H1 (cell line): ENCODE data around the gene CTNNA3. TPM values are rescaled to one million over a fixed set of nuclear protein-coding genes. Genes with fewer than 3 reads are reported as not detected.

ENCODE experiments used
- CTCF ChIA-PET: fragments of 300-600 bp; sonication (Branson Sonifier 250); formaldehyde crosslinking; loops from one replicate; lab custom pipeline; 2021; ENCODE audit not compliant: partially characterized antibody; lab: Charles Lee
- POLR2A ChIA-PET: fragments of 300-600 bp; sonication (Branson Sonifier 250); formaldehyde crosslinking; loops from one replicate; lab custom pipeline; 2021; ENCODE audit warnings: inconsistent platforms; ENCODE audit not compliant: partially characterized antibody; lab: Charles Lee
- DNase-seq, 2 experiments: peaks; one replicate each; pipeline versions ENCODE4 v3.0.0 to v3.0.0-alpha.2; 2010 to 2022; ENCODE audit warnings: low spot score in 2 of 2, low read depth in 1 of 2, mixed read lengths in 1 of 2
- FAIRE-seq: peaks from 2 replicates; lab custom pipeline; 2011; peaks lifted over from hg19 to GRCh38; lab: Jason Lieb, UNC
- H2AFZ ChIP-seq: 2 replicates; pipeline ENCODE4 v1.8.1; 2012; ENCODE audit warnings: low read length, inconsistent platforms
- H2AK5ac ChIP-seq: 2 replicates; pipeline ENCODE4 v1.6.1; 2013; ENCODE audit warnings: low read depth, low read length
- H2BK120ac ChIP-seq: replicated peaks from 2 replicates; pipeline ENCODE3; 2013; ENCODE audit warnings: low read depth, low read length, inconsistent platforms
- H2BK12ac ChIP-seq: 2 replicates; pipeline ENCODE4 v1.6.1; 2013; ENCODE audit warnings: low read depth, low read length
- H2BK15ac ChIP-seq: 2 replicates; pipeline ENCODE4 v1.6.1; 2013; ENCODE audit warnings: low read length
- H2BK20ac ChIP-seq: 2 replicates; pipeline ENCODE4 v1.6.1; 2013; ENCODE audit warnings: low read length
- H2BK5ac ChIP-seq: 2 replicates; pipeline ENCODE4 v1.6.1; 2013; ENCODE audit warnings: low read depth, low read length
- H3K14ac ChIP-seq: 2 replicates; pipeline ENCODE4 v1.6.1; 2013; ENCODE audit warnings: inconsistent platforms; ENCODE audit not compliant: insufficient read length
- H3K18ac ChIP-seq: 2 replicates; pipeline ENCODE4 v1.6.1; 2013; ENCODE audit warnings: low read length; ENCODE audit errors: extremely low read depth
- H3K23ac ChIP-seq: 2 replicates; pipeline ENCODE4 v1.6.1; 2013; ENCODE audit warnings: inconsistent platforms; ENCODE audit not compliant: insufficient read length
- H3K23me2 ChIP-seq: 2 replicates; pipeline ENCODE4 v1.6.1; 2013; ENCODE audit warnings: low read depth, low read length
- H3K27ac ChIP-seq: 2 replicates; pipeline ENCODE4 v1.6.1; 2011; ENCODE audit warnings: low read depth, low read length, inconsistent platforms
- H3K27me3 ChIP-seq, 4 experiments: replicated peaks in 1 of 4; 1 replicate in 1 of 4; 2 replicates in 3 of 4; pipeline versions ENCODE4 v1.6.1 to v1.8.1; 2011 to 2013; ENCODE audit warnings: low read length in 3 of 4, mild to moderate bottlenecking in 3 of 4, inconsistent platforms in 2 of 4, mixed read lengths in 2 of 4, moderate library complexity in 1 of 4; ENCODE audit not compliant: control insufficient read depth in 3 of 4, insufficient read depth in 3 of 4; ENCODE audit errors: extremely low read depth in 1 of 4
- H3K36me3 ChIP-seq, 4 experiments: 2 replicates each; pipeline versions ENCODE4 v1.6.1 to v1.8.1; 2011 to 2013; ENCODE audit warnings: mild to moderate bottlenecking in 4 of 4, low read length in 3 of 4, moderate library complexity in 2 of 4, control low read depth in 1 of 4, inconsistent platforms in 1 of 4; ENCODE audit not compliant: insufficient read depth in 4 of 4, control insufficient read depth in 2 of 4
- H3K4ac ChIP-seq: replicated peaks from 2 replicates; pipeline ENCODE3; 2013; ENCODE audit warnings: low read length, low read depth, mixed read lengths, inconsistent platforms; ENCODE audit not compliant: insufficient read length
- H3K4me1 ChIP-seq, 4 experiments: replicated peaks in 1 of 4; 1 replicate in 1 of 4; 2 replicates in 3 of 4; pipeline versions ENCODE4 v1.6.1 to v1.8.1; 2011 to 2013; ENCODE audit warnings: low read length in 3 of 4, inconsistent platforms in 2 of 4, mixed read lengths in 1 of 4; ENCODE audit not compliant: insufficient read depth in 4 of 4, control insufficient read depth in 3 of 4
- H3K4me2 ChIP-seq, 2 experiments: 2 replicates each; pipeline versions ENCODE4 v1.6.1 to v1.8.1; 2011 to 2013; ENCODE audit warnings: low read depth in 2 of 2, low read length in 2 of 2, control low read depth in 1 of 2, inconsistent platforms in 1 of 2, mild to moderate bottlenecking in 1 of 2; ENCODE audit not compliant: insufficient read depth in 1 of 2
- H3K4me3 ChIP-seq, 4 experiments: fragments of 200-600, 300-600 bp in 1 of 4; sonication (generic), shearing (Covaris generic), sonication (Bioruptor Twin) in 1 of 4; 2 replicates each; pipeline versions ENCODE4 v1.5.1 to v1.8.1; 2011 to 2016; ENCODE audit warnings: low read length in 4 of 4, low read depth in 3 of 4, control low read depth in 2 of 4, inconsistent platforms in 2 of 4, mild to moderate bottlenecking in 2 of 4, mixed read lengths in 1 of 4, moderate library complexity in 1 of 4; ENCODE audit not compliant: insufficient read depth in 2 of 4; ENCODE audit errors: extremely low read depth in 1 of 4
- H3K56ac ChIP-seq: replicated peaks from 2 replicates; pipeline ENCODE3; 2013; ENCODE audit warnings: low read depth, mild to moderate bottlenecking, mixed read lengths, low read length, inconsistent platforms; ENCODE audit not compliant: insufficient read length
- H3K79me1 ChIP-seq: 2 replicates; pipeline ENCODE4 v1.6.1; 2013; ENCODE audit warnings: low read depth, low read length, control low read depth
- H3K79me2 ChIP-seq, 2 experiments: 2 replicates each; pipeline versions ENCODE4 v1.6.1 to v1.8.1; 2012 to 2013; ENCODE audit warnings: low read length in 2 of 2, mild to moderate bottlenecking in 2 of 2, inconsistent platforms in 1 of 2; ENCODE audit not compliant: insufficient read depth in 2 of 2, control insufficient read depth in 1 of 2
- H3K9ac ChIP-seq, 4 experiments: replicated peaks in 1 of 4; 1 replicate in 1 of 4; 2 replicates in 3 of 4; pipeline versions ENCODE4 v1.6.1 to v1.8.1; 2011 to 2013; ENCODE audit warnings: low read depth in 3 of 4, low read length in 3 of 4, control low read depth in 2 of 4, mild to moderate bottlenecking in 2 of 4, moderate library complexity in 2 of 4, inconsistent platforms in 1 of 4; ENCODE audit errors: extremely low read depth in 1 of 4
- H3K9me3 ChIP-seq, 2 experiments: 2 replicates each; pipeline versions ENCODE4 v1.6.1 to v1.8.1; 2012 to 2013; ENCODE audit warnings: mild to moderate bottlenecking in 2 of 2, moderate library complexity in 2 of 2, control low read depth in 1 of 2, inconsistent platforms in 1 of 2, low read depth in 1 of 2, low read length in 1 of 2, mixed read lengths in 1 of 2; ENCODE audit not compliant: insufficient read depth in 2 of 2
- H4K20me1 ChIP-seq, 2 experiments: replicated peaks in 1 of 2; 2 replicates each; pipeline versions ENCODE3 to v1.8.1; 2011 to 2013; ENCODE audit warnings: inconsistent platforms in 2 of 2, low read length in 2 of 2, mild to moderate bottlenecking in 1 of 2; ENCODE audit not compliant: insufficient read depth in 2 of 2, control insufficient read depth in 1 of 2
- H4K5ac ChIP-seq: 2 replicates; pipeline ENCODE4 v1.6.1; 2013; ENCODE audit warnings: low read length, low read depth, mixed read lengths, inconsistent platforms; ENCODE audit not compliant: insufficient read length
- H4K8ac ChIP-seq: 2 replicates; pipeline ENCODE4 v1.8.0; 2013; ENCODE audit warnings: mild to moderate bottlenecking, moderate library complexity, low read length, inconsistent platforms; ENCODE audit not compliant: insufficient read depth; ENCODE audit errors: extremely low read depth
- H4K91ac ChIP-seq: replicated peaks from 2 replicates; pipeline ENCODE3; 2013; ENCODE audit warnings: low read length, mixed read lengths, inconsistent platforms; ENCODE audit not compliant: insufficient read length
- ASH2L ChIP-seq: fragments of 200-600, 300-600 bp; sonication (generic); IDR thresholded peaks from one replicate; pipeline ENCODE4 v1.7.1; 2017; ENCODE audit warnings: low read length
- BCL11A ChIP-seq, 2 experiments: IDR thresholded peaks; one replicate each; pipeline ENCODE4 v1.6.1; 2011; ENCODE audit warnings: low read depth in 2 of 2, low read length in 2 of 2, mild to moderate bottlenecking in 2 of 2
- CHD1 ChIP-seq: IDR thresholded peaks from 2 replicates; pipeline ENCODE4 v1.6.1; 2012; ENCODE audit warnings: low read depth, low read length, improper control_type of control experiment
- CREB1 ChIP-seq: IDR thresholded peaks from 2 replicates; pipeline ENCODE4 v1.6.1; 2012; ENCODE audit warnings: inconsistent platforms
- JUND ChIP-seq: IDR thresholded peaks from 2 replicates; pipeline ENCODE4 v1.6.1; 2011; ENCODE audit warnings: mild to moderate bottlenecking, improper control_type of control experiment, low read length
- MAFK ChIP-seq: IDR thresholded peaks from 2 replicates; pipeline ENCODE4 v1.6.1; 2012; ENCODE audit warnings: low read depth, mild to moderate bottlenecking, improper control_type of control experiment, low read length
- RFX5 ChIP-seq: IDR thresholded peaks from 2 replicates; pipeline ENCODE4 v1.6.1; 2011; ENCODE audit warnings: low read depth, low read length, improper control_type of control experiment, borderline replicate concordance
- RNF2 ChIP-seq: fragments of 200-900, 300-1000 bp; sonication (generic); IDR thresholded peaks from 2 replicates; pipeline ENCODE4 v1.7.1; 2016; ENCODE audit warnings: borderline replicate concordance, low read depth, mild to moderate bottlenecking, antibody characterized with exemption, low read length; ENCODE audit not compliant: poor library complexity, severe bottlenecking; ENCODE audit errors: missing control alignments
- RXRA ChIP-seq: IDR thresholded peaks from 2 replicates; pipeline ENCODE4 v1.6.1; 2011; ENCODE audit warnings: low read depth, mild to moderate bottlenecking, low read length, moderate library complexity; ENCODE audit not compliant: insufficient read depth
- TAF1 ChIP-seq: IDR thresholded peaks from 2 replicates; pipeline ENCODE4 v1.6.1; 2011; ENCODE audit warnings: mild to moderate bottlenecking, low read depth, low read length
- YY1 ChIP-seq: IDR thresholded peaks from 2 replicates; pipeline ENCODE4 v1.6.1; 2011; ENCODE audit warnings: low read depth, mild to moderate bottlenecking, low read length
- WGBS, 2 experiments: shearing (Covaris generic) in 1 of 2; methylation state at CpG; one replicate each; pipeline versions ENCODE4 v1.1.6 to v1.1.7; 2013 to 2015; ENCODE audit warnings: low lambda C conversion rate in 2 of 2, mixed read lengths in 2 of 2, inconsistent platforms in 1 of 2, low coverage in 1 of 2, missing lambda C conversion rate in 1 of 2; ENCODE audit not compliant: insufficient replicate concordance in 2 of 2, insufficient coverage in 1 of 2, insufficient read length in 1 of 2; ENCODE audit errors: extremely low coverage in 1 of 2, missing lambda C conversion rate in 1 of 2; 5-methylcytosine and 5-hydroxymethylcytosine counted together
- polyA plus RNA-seq, 7 experiments: library from polyadenylated mRNA; depleted of rRNA in 3 of 7; stranded (reverse) in 5 of 7; unstranded in 2 of 7; fragments of >200 nt in 5 of 7; fragments of 200-250 nt in 2 of 7; gene quantifications; 1 replicate in 5 of 7; 2 replicates in 1 of 7; 4 replicates in 1 of 7; pipeline versions ENCODE4 v1.2.1 to v1.2.3, GENCODE V29; 2011 to 2013; ENCODE audit warnings: missing spikeins in 2 of 7, mixed read lengths in 2 of 7
- total RNA-seq: library from RNA; stranded (reverse); fragmentation: NEBNext Ultra II Directional; extraction: Animal tissue kit (Norgen Biotek cat#: 25700); gene quantifications from 2 replicates; pipeline ENCODE4 v1.2.1, GENCODE V29; 2021
- TF ChIP-seq, protein P1 (sequence below), 3 experiments: IDR thresholded peaks; 1 replicate in 2 of 3; 2 replicates in 1 of 3; pipeline versions ENCODE4 v1.5.1 to v1.6.1; 2011; ENCODE audit warnings: low read length in 3 of 3, mild to moderate bottlenecking in 3 of 3, inconsistent platforms in 2 of 3, low read depth in 1 of 3, moderate library complexity in 1 of 3; ENCODE audit not compliant: insufficient read depth in 1 of 3; ENCODE audit errors: control extremely low read depth in 1 of 3

Gene CTNNA3
- total and polyA plus RNA-seq, 2 of the 8 experiments (the other 6 are each of a cell fraction or from before 2014, with no cell fraction given) = 1.3 to 1.5 TPM

DNA sequence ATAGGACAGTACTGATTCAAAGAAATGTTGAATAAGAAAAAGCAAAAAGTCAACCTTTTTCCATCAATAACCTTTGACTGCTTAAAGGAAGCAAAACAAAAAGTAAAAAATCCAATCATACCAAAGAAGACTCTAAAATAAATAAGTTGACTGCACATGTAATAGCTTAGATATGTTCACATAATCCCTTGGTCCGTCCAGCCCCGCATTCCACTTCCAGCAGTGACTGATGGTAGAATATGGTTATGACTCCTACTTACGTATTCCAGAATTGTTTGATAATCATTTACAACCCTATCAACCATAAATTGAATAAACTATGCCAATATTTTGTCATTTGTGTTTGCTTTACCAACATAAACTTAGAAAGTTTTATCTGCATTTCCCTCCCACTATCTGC lies 77.9 kb downstream of the CTNNA3 start:
- H2BK12ac ChIP-seq = no peak overlapping the region
- H3K9ac ChIP-seq = no peak overlapping the region
- no peak overlapping the region for H4K8ac ChIP-seq
- no peak overlapping the region for H3K14ac ChIP-seq
- no peaks in the 10 kb centered on the region for H4K20me1 ChIP-seq
- ChIA-PET CTCF (no interaction called here), POLR2A (no interaction called here)
- no peak overlapping the region for H3K4me2 ChIP-seq
- DNase-seq = no peak
- no peak overlapping the region for H3K18ac ChIP-seq
- H3K27ac ChIP-seq = no peak overlapping the region
- no peaks in the 10 kb centered on the region for H3K4me1 ChIP-seq
- H3K4ac ChIP-seq = no peak overlapping the region
- no peak overlapping the region for H2BK120ac ChIP-seq
- no peak overlapping the region for H4K5ac ChIP-seq
- no peaks in the 10 kb centered on the region for H3K36me3 ChIP-seq
- H2BK20ac ChIP-seq = no peak overlapping the region
- H3K79me1 ChIP-seq = no peaks in the 10 kb centered on the region
- no peak overlapping the region for H2AFZ ChIP-seq
- H3K9me3 ChIP-seq = peaks cover 3 to 6% of the 10 kb centered on the region in 2 experiments; a peak in 3 of 4 replicates
- no peak overlapping the region for H2AK5ac ChIP-seq
- H3K27me3 ChIP-seq = no peaks in the 10 kb centered on the region
- no peak for FAIRE-seq
- no peaks in the 10 kb centered on the region for H3K23me2 ChIP-seq
- no peak overlapping the region for H2BK15ac ChIP-seq
- WGBS, 2 experiments = 88% methylated on average over 3 of the region's 3 CpGs; no CpG with 5 or more reads in 1 of the 2 experiments
- no peak overlapping the region for H3K4me3 ChIP-seq
- H3K79me2 ChIP-seq = no peaks in the 10 kb centered on the region
- H2BK5ac ChIP-seq = no peak overlapping the region
- TF ChIP-seq CREB1 (no peak), RXRA (no peak), BCL11A (IDR thresholded peaks at IDR 0.05; ENCODE audit: low read depth in 2 of 2, low read length in 2 of 2) (no peak), TAF1 (no peak), CHD1 (no peak), YY1 (no peak), MAFK (no peak), RNF2 (no peak), RFX5 (no peak), ASH2L (no peak), JUND (no peak)
- TF ChIP-seq, protein P1, sequence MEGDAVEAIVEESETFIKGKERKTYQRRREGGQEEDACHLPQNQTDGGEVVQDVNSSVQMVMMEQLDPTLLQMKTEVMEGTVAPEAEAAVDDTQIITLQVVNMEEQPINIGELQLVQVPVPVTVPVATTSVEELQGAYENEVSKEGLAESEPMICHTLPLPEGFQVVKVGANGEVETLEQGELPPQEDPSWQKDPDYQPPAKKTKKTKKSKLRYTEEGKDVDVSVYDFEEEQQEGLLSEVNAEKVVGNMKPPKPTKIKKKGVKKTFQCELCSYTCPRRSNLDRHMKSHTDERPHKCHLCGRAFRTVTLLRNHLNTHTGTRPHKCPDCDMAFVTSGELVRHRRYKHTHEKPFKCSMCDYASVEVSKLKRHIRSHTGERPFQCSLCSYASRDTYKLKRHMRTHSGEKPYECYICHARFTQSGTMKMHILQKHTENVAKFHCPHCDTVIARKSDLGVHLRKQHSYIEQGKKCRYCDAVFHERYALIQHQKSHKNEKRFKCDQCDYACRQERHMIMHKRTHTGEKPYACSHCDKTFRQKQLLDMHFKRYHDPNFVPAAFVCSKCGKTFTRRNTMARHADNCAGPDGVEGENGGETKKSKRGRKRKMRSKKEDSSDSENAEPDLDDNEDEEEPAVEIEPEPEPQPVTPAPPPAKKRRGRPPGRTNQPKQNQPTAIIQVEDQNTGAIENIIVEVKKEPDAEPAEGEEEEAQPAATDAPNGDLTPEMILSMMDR (IDR thresholded peaks at IDR 0.05; ENCODE audit: control extremely low read depth in 1 of 3, insufficient read depth in 1 of 3, low read depth in 1 of 3, low read length in 3 of 3) = no peak
- no peak overlapping the region for H4K91ac ChIP-seq
- H3K56ac ChIP-seq = no peak overlapping the region
- H3K23ac ChIP-seq = no peak overlapping the region
